Measurements from ENCODE around the gene HACD2.
A peak's percentile ranks its signal among the peaks of the same experiment; 100 is the strongest.

The HACD2 gene

DNA sequence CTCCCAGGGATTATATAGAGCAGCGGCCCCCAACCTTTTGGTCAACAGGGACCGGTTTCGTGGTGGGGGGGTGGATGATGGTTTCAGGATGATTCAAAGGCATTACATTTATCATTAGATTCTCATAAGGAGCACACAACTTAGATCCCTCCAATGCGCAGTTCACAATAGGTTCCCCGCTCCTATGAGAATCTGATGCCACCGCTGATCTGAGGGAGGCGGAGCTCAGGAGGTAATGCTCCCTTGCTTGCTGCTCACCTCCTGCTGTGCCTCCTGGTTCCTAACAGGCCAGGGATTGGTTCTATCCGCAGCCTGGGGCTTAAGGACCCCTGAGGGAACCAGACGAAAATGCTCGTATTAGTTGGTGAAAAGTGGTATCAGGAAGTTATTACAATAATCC lies 1.3 kb upstream of the HACD2 start (continued):
- TF ChIP-seq, protein P1, sequence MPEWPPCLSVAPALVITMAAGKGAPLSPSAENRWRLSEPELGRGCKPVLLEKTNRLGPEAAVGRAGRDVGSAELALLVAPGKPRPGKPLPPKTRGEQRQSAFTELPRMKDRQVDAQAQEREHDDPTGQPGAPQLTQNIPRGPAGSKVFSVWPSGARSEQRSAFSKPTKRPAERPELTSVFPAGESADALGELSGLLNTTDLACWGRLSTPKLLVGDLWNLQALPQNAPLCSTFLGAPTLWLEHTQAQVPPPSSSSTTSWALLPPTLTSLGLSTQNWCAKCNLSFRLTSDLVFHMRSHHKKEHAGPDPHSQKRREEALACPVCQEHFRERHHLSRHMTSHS (tag by site-specific recombination; IDR thresholded peaks at IDR 0.05) = no peak
- TF ChIP-seq, protein P2, sequence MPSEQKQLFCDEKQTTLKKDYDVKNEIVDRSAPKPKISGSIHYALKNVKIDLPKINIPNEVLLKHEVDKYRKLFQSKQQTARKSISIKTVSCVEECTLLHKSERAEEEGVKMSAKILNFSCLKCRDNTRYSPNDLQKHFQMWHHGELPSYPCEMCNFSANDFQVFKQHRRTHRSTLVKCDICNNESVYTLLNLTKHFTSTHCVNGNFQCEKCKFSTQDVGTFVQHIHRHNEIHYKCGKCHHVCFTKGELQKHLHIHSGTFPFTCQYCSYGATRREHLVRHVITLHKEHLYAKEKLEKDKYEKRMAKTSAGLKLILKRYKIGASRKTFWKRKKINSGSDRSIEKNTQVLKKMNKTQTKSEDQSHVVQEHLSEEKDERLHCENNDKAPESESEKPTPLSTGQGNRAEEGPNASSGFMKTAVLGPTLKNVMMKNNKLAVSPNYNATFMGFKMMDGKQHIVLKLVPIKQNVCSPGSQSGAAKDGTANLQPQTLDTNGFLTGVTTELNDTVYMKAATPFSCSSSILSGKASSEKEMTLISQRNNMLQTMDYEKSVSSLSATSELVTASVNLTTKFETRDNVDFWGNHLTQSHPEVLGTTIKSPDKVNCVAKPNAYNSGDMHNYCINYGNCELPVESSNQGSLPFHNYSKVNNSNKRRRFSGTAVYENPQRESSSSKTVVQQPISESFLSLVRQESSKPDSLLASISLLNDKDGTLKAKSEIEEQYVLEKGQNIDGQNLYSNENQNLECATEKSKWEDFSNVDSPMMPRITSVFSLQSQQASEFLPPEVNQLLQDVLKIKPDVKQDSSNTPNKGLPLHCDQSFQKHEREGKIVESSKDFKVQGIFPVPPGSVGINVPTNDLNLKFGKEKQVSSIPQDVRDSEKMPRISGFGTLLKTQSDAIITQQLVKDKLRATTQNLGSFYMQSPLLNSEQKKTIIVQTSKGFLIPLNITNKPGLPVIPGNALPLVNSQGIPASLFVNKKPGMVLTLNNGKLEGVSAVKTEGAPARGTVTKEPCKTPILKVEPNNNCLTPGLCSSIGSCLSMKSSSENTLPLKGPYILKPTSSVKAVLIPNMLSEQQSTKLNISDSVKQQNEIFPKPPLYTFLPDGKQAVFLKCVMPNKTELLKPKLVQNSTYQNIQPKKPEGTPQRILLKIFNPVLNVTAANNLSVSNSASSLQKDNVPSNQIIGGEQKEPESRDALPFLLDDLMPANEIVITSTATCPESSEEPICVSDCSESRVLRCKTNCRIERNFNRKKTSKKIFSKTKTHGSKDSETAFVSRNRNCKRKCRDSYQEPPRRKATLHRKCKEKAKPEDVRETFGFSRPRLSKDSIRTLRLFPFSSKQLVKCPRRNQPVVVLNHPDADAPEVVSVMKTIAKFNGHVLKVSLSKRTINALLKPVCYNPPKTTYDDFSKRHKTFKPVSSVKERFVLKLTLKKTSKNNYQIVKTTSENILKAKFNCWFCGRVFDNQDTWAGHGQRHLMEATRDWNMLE (tag by site-specific recombination; conservative IDR thresholded peaks at IDR 0.05; ENCODE audit: low read depth) = no peak
- no peak for TF ChIP-seq ZNF830 (tag by site-specific recombination; IDR thresholded peaks at IDR 0.05; ENCODE audit: low read depth)
- TF ChIP-seq ZIC2 (tag by site-specific recombination; IDR thresholded peaks at IDR 0.05) = peak; percentile 76
- TF ChIP-seq ZNF239 (tag by site-specific recombination; IDR thresholded peaks at IDR 0.05) = no peak

DNA sequence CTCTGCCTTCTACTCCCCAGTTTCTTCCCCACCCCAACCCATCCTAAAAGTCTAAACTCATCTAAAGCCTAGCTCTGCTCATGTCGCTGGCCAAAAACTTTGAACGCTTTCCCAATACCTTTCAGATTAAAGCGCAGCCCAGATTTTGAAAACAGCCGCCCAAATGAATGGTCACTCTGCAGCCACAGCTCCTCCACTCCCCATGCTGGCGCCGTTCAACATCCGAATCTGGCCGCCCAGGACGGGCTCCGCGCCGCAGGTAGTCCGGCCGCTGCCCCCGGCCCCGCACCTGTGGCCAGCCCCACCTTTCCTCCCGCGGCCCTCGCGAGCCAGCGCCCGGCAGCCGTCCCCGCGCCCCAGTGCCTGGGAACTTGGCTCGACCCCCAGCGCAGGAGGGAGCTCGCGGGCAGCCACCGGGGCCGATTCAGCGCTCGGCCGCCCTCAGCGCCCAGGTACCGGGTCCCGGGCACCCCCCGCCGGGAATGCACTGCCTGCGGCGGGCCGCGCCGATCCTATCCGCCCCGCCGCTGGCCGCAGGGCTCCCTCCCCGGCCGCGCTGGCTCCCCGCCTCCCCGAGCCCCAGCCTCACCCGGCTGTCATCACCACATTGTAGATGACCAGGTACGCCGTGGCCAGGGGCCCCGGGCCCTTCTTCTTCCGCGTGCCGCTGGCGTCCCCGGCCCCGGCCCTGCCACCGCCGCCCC lies 417 bp downstream of the HACD2 start:
- ChIA-PET POLR2A (interaction anchor here (0.6 to 1.2 kb wide), 3 partner anchors 21 to 58 kb away, joined by 3 to 5 read pairs (median 3); no protein-coding TSS in a partner anchor), CTCF (interaction anchor here (1.4 kb wide), 1 partner anchor 58 kb away, joined by 6 read pairs; no protein-coding TSS in a partner anchor)
- peak overlapping the region; percentile 95; the same call in 1 of the 2 replicates for H3K27ac ChIP-seq (ENCODE audit: extremely low read depth, low read depth, low read length)
- H3K36me3 ChIP-seq (ENCODE audit: control insufficient read depth in 2 of 2, insufficient read depth in 1 of 2, low read length in 2 of 2) = peaks cover 3 to 28% of the 10 kb centered on the region in 2 experiments; a peak in 2 of 3 replicates
- no peaks in the 10 kb centered on the region for H3K9me3 ChIP-seq (ENCODE audit: control insufficient read depth, insufficient read depth, low read depth, low read length)
- TF ChIP-seq ZNF747 (tag by site-specific recombination; IDR thresholded peaks at IDR 0.05) (no peak), ZNF2 (tag by site-specific recombination; IDR thresholded peaks at IDR 0.05) (no peak), ZBTB8A (tag by site-specific recombination; IDR thresholded peaks at IDR 0.05) (peak; percentile 19), TRIM28 (IDR thresholded peaks at IDR 0.05; ENCODE audit: borderline replicate concordance, low read length) (no peak), ZNF600 (tag by site-specific recombination; IDR thresholded peaks at IDR 0.05) (peak; percentile 36; the same call in 1 of the 2 replicates), KLF8 (tag by site-specific recombination; IDR thresholded peaks at IDR 0.05) (no peak), SCRT2 (tag by site-specific recombination; IDR thresholded peaks at IDR 0.05) (peak; percentile 29; the same call in 1 of the 2 replicates), MEIS1 (CRISPR knock-in tag; IDR thresholded peaks at IDR 0.05; ENCODE audit: borderline replicate concordance) (no peak), ZSCAN30 (tag by site-specific recombination; IDR thresholded peaks at IDR 0.05) (peak; percentile 75), GLIS2 (tag by site-specific recombination; IDR thresholded peaks at IDR 0.05) (peak; percentile 16; the same call in 1 of the 2 replicates)
- TF ChIP-seq, protein P3, sequence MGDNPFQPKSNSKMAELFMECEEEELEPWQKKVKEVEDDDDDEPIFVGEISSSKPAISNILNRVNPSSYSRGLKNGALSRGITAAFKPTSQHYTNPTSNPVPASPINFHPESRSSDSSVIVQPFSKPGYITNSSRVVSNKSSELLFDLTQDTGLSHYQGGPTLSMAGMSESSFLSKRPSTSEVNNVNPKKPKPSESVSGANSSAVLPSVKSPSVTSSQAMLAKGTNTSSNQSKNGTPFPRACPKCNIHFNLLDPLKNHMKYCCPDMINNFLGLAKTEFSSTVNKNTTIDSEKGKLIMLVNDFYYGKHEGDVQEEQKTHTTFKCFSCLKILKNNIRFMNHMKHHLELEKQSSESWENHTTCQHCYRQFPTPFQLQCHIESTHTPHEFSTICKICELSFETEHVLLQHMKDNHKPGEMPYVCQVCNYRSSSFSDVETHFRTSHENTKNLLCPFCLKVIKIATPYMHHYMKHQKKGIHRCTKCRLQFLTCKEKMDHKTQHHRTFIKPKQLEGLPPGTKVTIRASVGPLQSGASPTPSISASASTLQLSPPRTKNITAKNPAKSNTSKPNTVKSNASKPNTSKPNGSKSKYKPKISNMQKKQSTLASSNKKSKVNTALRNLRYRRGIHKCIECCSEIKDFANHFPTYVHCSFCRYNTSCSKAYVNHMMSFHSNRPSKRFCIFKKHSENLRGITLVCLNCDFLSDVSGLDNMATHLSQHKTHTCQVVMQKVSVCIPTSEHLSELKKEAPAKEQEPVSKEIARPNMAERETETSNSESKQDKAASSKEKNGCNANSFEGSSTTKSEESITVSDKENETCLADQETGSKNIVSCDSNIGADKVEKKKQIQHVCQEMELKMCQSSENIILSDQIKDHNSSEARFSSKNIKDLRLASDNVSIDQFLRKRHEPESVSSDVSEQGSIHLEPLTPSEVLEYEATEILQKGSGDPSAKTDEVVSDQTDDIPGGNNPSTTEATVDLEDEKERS (tag by site-specific recombination; IDR thresholded peaks at IDR 0.05) = no peak
- TF ChIP-seq, protein P4, sequence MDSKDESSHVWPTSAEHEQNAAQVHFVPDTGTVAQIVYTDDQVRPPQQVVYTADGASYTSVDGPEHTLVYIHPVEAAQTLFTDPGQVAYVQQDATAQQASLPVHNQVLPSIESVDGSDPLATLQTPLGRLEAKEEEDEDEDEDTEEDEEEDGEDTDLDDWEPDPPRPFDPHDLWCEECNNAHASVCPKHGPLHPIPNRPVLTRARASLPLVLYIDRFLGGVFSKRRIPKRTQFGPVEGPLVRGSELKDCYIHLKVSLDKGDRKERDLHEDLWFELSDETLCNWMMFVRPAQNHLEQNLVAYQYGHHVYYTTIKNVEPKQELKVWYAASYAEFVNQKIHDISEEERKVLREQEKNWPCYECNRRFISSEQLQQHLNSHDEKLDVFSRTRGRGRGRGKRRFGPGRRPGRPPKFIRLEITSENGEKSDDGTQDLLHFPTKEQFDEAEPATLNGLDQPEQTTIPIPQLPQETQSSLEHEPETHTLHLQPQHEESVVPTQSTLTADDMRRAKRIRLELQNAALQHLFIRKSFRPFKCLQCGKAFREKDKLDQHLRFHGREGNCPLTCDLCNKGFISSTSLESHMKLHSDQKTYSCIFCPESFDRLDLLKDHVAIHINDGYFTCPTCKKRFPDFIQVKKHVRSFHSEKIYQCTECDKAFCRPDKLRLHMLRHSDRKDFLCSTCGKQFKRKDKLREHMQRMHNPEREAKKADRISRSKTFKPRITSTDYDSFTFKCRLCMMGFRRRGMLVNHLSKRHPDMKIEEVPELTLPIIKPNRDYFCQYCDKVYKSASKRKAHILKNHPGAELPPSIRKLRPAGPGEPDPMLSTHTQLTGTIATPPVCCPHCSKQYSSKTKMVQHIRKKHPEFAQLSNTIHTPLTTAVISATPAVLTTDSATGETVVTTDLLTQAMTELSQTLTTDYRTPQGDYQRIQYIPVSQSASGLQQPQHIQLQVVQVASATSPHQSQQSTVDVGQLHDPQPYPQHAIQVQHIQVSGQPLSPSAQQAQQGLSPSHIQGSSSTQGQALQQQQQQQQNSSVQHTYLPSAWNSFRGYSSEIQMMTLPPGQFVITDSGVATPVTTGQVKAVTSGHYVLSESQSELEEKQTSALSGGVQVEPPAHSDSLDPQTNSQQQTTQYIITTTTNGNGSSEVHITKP (tag by site-specific recombination; IDR thresholded peaks at IDR 0.05) = no peak
- TF ChIP-seq, protein P5, sequence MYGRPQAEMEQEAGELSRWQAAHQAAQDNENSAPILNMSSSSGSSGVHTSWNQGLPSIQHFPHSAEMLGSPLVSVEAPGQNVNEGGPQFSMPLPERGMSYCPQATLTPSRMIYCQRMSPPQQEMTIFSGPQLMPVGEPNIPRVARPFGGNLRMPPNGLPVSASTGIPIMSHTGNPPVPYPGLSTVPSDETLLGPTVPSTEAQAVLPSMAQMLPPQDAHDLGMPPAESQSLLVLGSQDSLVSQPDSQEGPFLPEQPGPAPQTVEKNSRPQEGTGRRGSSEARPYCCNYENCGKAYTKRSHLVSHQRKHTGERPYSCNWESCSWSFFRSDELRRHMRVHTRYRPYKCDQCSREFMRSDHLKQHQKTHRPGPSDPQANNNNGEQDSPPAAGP (tag by site-specific recombination; IDR thresholded peaks at IDR 0.05) = no peak
- TF ChIP-seq, protein P6, sequence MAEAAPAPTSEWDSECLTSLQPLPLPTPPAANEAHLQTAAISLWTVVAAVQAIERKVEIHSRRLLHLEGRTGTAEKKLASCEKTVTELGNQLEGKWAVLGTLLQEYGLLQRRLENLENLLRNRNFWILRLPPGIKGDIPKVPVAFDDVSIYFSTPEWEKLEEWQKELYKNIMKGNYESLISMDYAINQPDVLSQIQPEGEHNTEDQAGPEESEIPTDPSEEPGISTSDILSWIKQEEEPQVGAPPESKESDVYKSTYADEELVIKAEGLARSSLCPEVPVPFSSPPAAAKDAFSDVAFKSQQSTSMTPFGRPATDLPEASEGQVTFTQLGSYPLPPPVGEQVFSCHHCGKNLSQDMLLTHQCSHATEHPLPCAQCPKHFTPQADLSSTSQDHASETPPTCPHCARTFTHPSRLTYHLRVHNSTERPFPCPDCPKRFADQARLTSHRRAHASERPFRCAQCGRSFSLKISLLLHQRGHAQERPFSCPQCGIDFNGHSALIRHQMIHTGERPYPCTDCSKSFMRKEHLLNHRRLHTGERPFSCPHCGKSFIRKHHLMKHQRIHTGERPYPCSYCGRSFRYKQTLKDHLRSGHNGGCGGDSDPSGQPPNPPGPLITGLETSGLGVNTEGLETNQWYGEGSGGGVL (tag by site-specific recombination; IDR thresholded peaks at IDR 0.05) = no peak
- peaks cover 3% of the 10 kb centered on the region; the same call in 1 of the 2 replicates for H3K4me1 ChIP-seq (ENCODE audit: control insufficient read depth, insufficient read depth, low read length)
- H3K4me3 ChIP-seq (ENCODE audit: low read depth, low read length) = peak overlapping the region; percentile 82

Data from HEK293 (cell line).